Chondrocyte (in vitro differentiated cells): ENCODE data around the gene EFNA3. TPM values are rescaled to one million over a fixed set of nuclear protein-coding genes. Genes with fewer than 3 reads are reported as not detected.

Experiments used
- DNase-seq: peaks from one replicate; pipeline ENCODE4 v3.0.0; 2021; ENCODE audit warnings: mixed read lengths, low spot score
- H3K27ac Mint-ChIP-seq: one replicate; pipeline ENCODE4 v1.8.0; 2021; ENCODE audit warnings: mild to moderate bottlenecking, moderate library complexity, mixed read lengths; ENCODE audit not compliant: unreplicated experiment
- H3K27me3 Mint-ChIP-seq: 2 replicates; pipeline ENCODE4 v1.8.0; 2021; ENCODE audit warnings: low read depth, mixed read lengths
- H3K36me3 Mint-ChIP-seq: 2 replicates; pipeline ENCODE4 v1.8.0; 2021; ENCODE audit warnings: low read depth, mixed read lengths
- H3K4me1 Mint-ChIP-seq: 2 replicates; pipeline ENCODE4 v1.8.0; 2021; ENCODE audit warnings: low read depth, mild to moderate bottlenecking, mixed read lengths
- H3K4me3 Mint-ChIP-seq: one replicate; pipeline ENCODE4 v1.8.0; 2021; ENCODE audit warnings: mild to moderate bottlenecking, moderate library complexity, mixed read lengths; ENCODE audit not compliant: unreplicated experiment
- H3K9me3 Mint-ChIP-seq: 2 replicates; pipeline ENCODE4 v1.8.0; 2021; ENCODE audit warnings: low read depth, mixed read lengths
- CTCF ChIP-seq: fragments of 200-600 bp; sonication (generic); IDR thresholded peaks from 2 replicates; pipeline ENCODE4 v1.5.0; 2021; ENCODE audit warnings: antibody characterized with exemption, mild to moderate bottlenecking, moderate library complexity
- total RNA-seq: library from RNA; stranded (reverse); gene quantifications from 3 replicates; pipeline ENCODE4 v1.2.1, GENCODE V29; 2021

EFNA3 gene
- total RNA-seq, 1 donor from 2014 or later: 4.5 TPM

GRCh38 chr1:155083052-155083541, 4.5 kb downstream of the EFNA3 start:
- no peak for TF ChIP-seq CTCF
- H3K4me3 Mint-ChIP-seq: no peak overlapping the region
- H3K27me3 Mint-ChIP-seq: peaks cover 24% of the 10 kb centered on the region
- H3K9me3 Mint-ChIP-seq: no peaks in the 10 kb centered on the region
- peaks cover 46% of the 10 kb centered on the region for H3K4me1 Mint-ChIP-seq
- H3K36me3 Mint-ChIP-seq: peaks cover 5% of the 10 kb centered on the region
- DNase-seq: no peak
- H3K27ac Mint-ChIP-seq: no peak overlapping the region

GRCh38 chr1:155083865-155084721, 5.5 kb downstream of the EFNA3 start:
- no peak for TF ChIP-seq CTCF
- H3K36me3 Mint-ChIP-seq: peaks cover 5% of the 10 kb centered on the region
- peak overlapping the region; percentile 97 for H3K27ac Mint-ChIP-seq
- DNase-seq: no peak
- H3K4me1 Mint-ChIP-seq: peaks cover 43% of the 10 kb centered on the region
- peaks cover 24% of the 10 kb centered on the region for H3K27me3 Mint-ChIP-seq
- no peaks in the 10 kb centered on the region for H3K9me3 Mint-ChIP-seq
- peak overlapping the region; percentile 96 for H3K4me3 Mint-ChIP-seq

DNA sequence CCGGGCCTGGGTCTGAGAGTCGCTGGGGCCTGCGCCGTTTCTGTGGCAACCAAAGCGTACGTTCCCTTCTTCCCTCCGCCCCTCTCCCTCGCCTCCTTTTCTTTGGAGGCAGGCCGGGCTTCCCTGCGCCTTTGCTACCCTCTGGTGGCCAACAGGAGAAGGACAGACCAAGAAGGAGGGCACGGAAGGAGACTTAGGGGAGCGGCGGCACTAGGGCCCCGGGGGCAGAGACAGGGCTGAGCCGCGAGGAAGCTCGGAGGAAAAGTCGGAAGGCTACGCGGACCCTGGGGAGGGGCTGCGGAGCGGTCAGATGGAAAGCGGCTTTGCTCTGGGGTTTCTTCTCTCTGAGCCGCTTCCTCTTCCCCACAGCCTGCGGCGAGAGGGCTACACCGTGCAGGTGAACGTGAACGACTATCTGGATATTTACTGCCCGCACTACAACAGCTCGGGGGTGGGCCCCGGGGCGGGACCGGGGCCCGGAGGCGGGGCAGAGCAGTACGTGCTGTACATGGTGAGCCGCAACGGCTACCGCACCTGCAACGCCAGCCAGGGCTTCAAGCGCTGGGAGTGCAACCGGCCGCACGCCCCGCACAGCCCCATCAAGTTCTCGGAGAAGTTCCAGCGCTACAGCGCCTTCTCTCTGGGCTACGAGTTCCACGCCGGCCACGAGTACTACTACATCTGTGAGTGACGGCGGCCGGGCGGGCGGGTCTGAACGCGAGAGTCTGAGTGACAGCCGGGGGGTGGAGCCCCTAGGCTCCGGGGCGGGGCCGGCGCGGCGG, 6.3 kb downstream of the EFNA3 start:
- Mint-ChIP-seq H3K4me3 (peak overlapping the region; percentile 96), H3K4me1 (peaks cover 35% of the 10 kb centered on the region)
- peak; percentile 89 for TF ChIP-seq CTCF

DNA sequence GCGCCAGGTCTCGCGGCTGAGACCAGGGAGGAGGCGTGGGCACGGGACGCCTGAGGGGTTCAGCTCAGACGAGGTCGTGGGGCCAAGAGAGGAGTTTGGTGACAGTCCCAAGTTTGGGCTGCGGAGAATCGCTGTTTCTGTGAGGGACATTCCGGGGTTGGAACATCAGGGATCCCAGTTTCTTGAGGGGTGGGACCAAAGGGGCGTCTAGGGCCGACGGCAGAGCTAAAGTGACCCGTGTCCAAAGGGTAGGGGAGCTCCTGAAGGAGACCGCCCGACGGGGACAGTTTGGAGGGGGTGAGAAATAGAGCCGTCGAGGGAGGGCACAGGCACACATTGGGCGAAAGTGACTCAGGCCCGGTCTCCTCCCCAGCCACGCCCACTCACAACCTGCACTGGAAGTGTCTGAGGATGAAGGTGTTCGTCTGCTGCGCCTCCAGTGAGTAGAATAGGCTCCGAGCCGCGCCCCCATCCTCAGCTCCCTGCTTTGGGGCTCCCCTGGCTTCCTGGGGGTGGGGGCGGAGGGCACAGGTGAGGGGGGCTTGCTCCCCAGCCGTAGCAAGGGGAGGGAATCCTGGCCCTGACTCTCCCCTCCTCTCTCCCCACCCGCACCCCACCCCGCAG, 7.0 kb downstream of the EFNA3 start:
- no peaks in the 10 kb centered on the region for H3K9me3 Mint-ChIP-seq
- DNase-seq: no peak
- peaks cover 35% of the 10 kb centered on the region for H3K4me1 Mint-ChIP-seq
- H3K27me3 Mint-ChIP-seq: peaks cover 19% of the 10 kb centered on the region
- no peak for TF ChIP-seq CTCF
- peak overlapping the region; percentile 97 for H3K27ac Mint-ChIP-seq
- H3K4me3 Mint-ChIP-seq: peak overlapping the region; percentile 96
- H3K36me3 Mint-ChIP-seq: peaks cover 4% of the 10 kb centered on the region

More for the DNA sequence above, 6.3 kb downstream of the EFNA3 start:
- peaks cover 19% of the 10 kb centered on the region for H3K27me3 Mint-ChIP-seq
- no peaks in the 10 kb centered on the region for H3K9me3 Mint-ChIP-seq
- peak; percentile 98 for DNase-seq
- H3K36me3 Mint-ChIP-seq: peaks cover 4% of the 10 kb centered on the region
- peak overlapping the region; percentile 97 for H3K27ac Mint-ChIP-seq
